Caco-2 (cell line): ENCODE measurements around the gene SH3RF1. TPM values are rescaled to one million over a fixed set of nuclear protein-coding genes. Genes with fewer than 3 reads are reported as not detected.

Source experiments
- BruUV-seq: library from RNA; stranded (reverse); fragments of 400-500 nt; replicated peaks from 2 replicates; lab custom pipeline; 2021; lab: Mats Ljungman, UMichigan
- CTCF ChIA-PET: fragments of 300-600 bp; sonication (Branson Sonifier 250); formaldehyde crosslinking; loops from one replicate; lab custom pipeline; 2022; ENCODE audit warnings: antibody characterized with exemption; lab: Charles Lee
- POLR2A ChIA-PET: fragments of 300-600 bp; sonication (Branson Sonifier 250); formaldehyde crosslinking; loops from one replicate; lab custom pipeline; 2022; ENCODE audit warnings: antibody characterized with exemption; lab: Charles Lee
- DNase-seq, 2 experiments: peaks; one replicate each; pipeline versions ENCODE4 v3.0.0 to v3.0.0-alpha.2; 2020 to 2022
- H3K27me3 ChIP-seq: replicated peaks from 2 replicates; pipeline ENCODE4 v1.6.0; 2011; ENCODE audit warnings: low read length; ENCODE audit not compliant: control insufficient read depth, insufficient read depth
- H3K36me3 ChIP-seq: 2 replicates; pipeline ENCODE4 v1.5.1; 2011; ENCODE audit warnings: low read length; ENCODE audit not compliant: control insufficient read depth, insufficient read depth
- H3K4me1 ChIP-seq: fragments of 250-450 bp; sonication (Bioruptor Pico); 2 replicates; pipeline ENCODE4 v1.5.1; 2020; ENCODE audit warnings: mild to moderate bottlenecking
- H3K4me3 ChIP-seq: 2 replicates; pipeline ENCODE4 v1.5.1; 2011; ENCODE audit warnings: low read depth, mild to moderate bottlenecking, control low read depth, low read length
- H3K9me3 ChIP-seq: fragments of 250-450 bp; sonication (Bioruptor Pico); 2 replicates; pipeline ENCODE4 v1.5.1; 2020; ENCODE audit warnings: mild to moderate bottlenecking, moderate library complexity
- H3K27ac Mint-ChIP-seq: one replicate; pipeline ENCODE4 v1.8.0; 2022; ENCODE audit warnings: mixed read lengths; ENCODE audit not compliant: unreplicated experiment
- H3K27me3 Mint-ChIP-seq: one replicate; pipeline ENCODE4 v1.8.0; 2022; ENCODE audit warnings: mixed read lengths; ENCODE audit not compliant: insufficient read depth, unreplicated experiment
- H3K36me3 Mint-ChIP-seq: one replicate; pipeline ENCODE4 v1.8.0; 2022; ENCODE audit warnings: mild to moderate bottlenecking, mixed read lengths; ENCODE audit not compliant: insufficient read depth, unreplicated experiment
- H3K4me1 Mint-ChIP-seq: one replicate; pipeline ENCODE4 v1.8.0; 2022; ENCODE audit warnings: low read depth, mixed read lengths; ENCODE audit not compliant: unreplicated experiment
- H3K4me3 Mint-ChIP-seq: one replicate; pipeline ENCODE4 v1.8.0; 2022; ENCODE audit warnings: mild to moderate bottlenecking, moderate library complexity, mixed read lengths; ENCODE audit not compliant: unreplicated experiment
- H3K9me3 Mint-ChIP-seq: one replicate; pipeline ENCODE4 v1.8.0; 2022; ENCODE audit warnings: mixed read lengths; ENCODE audit not compliant: unreplicated experiment
- CTCF ChIP-seq, 2 experiments: fragments of 200-600 bp in 1 of 2; IDR thresholded peaks; 1 replicate in 1 of 2; 2 replicates in 1 of 2; pipeline versions ENCODE4 v1.5.1 to v1.8.0; 2011 to 2022; ENCODE audit warnings: antibody characterized with exemption in 1 of 2, control low read depth in 1 of 2, inconsistent platforms in 1 of 2, low read depth in 1 of 2, low read length in 1 of 2, mild to moderate bottlenecking in 1 of 2, moderate library complexity in 1 of 2; ENCODE audit not compliant: insufficient read depth in 1 of 2, severe bottlenecking in 1 of 2, unreplicated experiment in 1 of 2
- intact Hi-C: fragments of 100-400 bp; cut with micrococcal nuclease; formaldehyde crosslinking; loops from one replicate; pipeline ENCODE4 v1.10.0; 2022; ENCODE audit not compliant: unreplicated experiment
- total RNA-seq: library from RNA; stranded (reverse); gene quantifications from 2 replicates; pipeline ENCODE4 v1.2.3, GENCODE V29; 2022

The SH3RF1 gene
- total RNA-seq, 1 experiment from 2014 or later, result 25.1 TPM

- intact Hi-C loops, result loop anchor here (5.0 kb wide), 1 partner anchor 118 kb away; the partner anchor contains the start of gene SH3RF1
- Mint-ChIP-seq H3K27ac (peak overlapping the region; percentile 56), H3K9me3 (no peaks in the 10 kb centered on the region), H3K4me1 (peaks cover 28% of the 10 kb centered on the region), H3K27me3 (no peaks in the 10 kb centered on the region), H3K36me3 (peaks cover 63% of the 10 kb centered on the region), H3K4me3 (no peak overlapping the region)
- peaks cover 2% of the 10 kb centered on the region; the same call in 1 of the 2 replicates for H3K36me3 ChIP-seq
- CTCF ChIA-PET, result no interaction called here
- peaks cover 47% of the 10 kb centered on the region for H3K4me1 ChIP-seq
- POLR2A ChIA-PET, result no interaction called here
- no peak overlapping the region for H3K4me3 ChIP-seq
- H3K9me3 ChIP-seq, result no peaks in the 10 kb centered on the region
- no peaks in the 10 kb centered on the region for H3K27me3 ChIP-seq
- no peak for TF ChIP-seq CTCF (IDR thresholded peaks at IDR 0.05; ENCODE audit: insufficient read depth in 1 of 2, low read depth in 1 of 2, low read length in 1 of 2, severe bottlenecking in 1 of 2, unreplicated experiment in 1 of 2)
- DNase-seq, result no peak
- no TSS peak for BruUV-seq
Measured at GRCh38 chr4:169154121-169154520, 116.6 kb downstream of the SH3RF1 start.

- BruUV-seq, result no TSS peak
- Histone ChIP-seq H3K4me1 (peaks cover 47% of the 10 kb centered on the region), H3K36me3 (peaks cover 2% of the 10 kb centered on the region; the same call in 1 of the 2 replicates), H3K27me3 (no peaks in the 10 kb centered on the region), H3K9me3 (no peaks in the 10 kb centered on the region), H3K4me3 (no peak overlapping the region)
- Mint-ChIP-seq H3K36me3 (peaks cover 63% of the 10 kb centered on the region), H3K4me3 (no peak overlapping the region), H3K9me3 (no peaks in the 10 kb centered on the region), H3K27me3 (no peaks in the 10 kb centered on the region), H3K4me1 (peaks cover 24% of the 10 kb centered on the region), H3K27ac (no peak overlapping the region)
- TF ChIP-seq CTCF (IDR thresholded peaks at IDR 0.05; ENCODE audit: insufficient read depth in 1 of 2, low read depth in 1 of 2, low read length in 1 of 2, severe bottlenecking in 1 of 2, unreplicated experiment in 1 of 2), result no peak
- ChIA-PET POLR2A (no interaction called here), CTCF (interaction anchor here (0.6 kb wide), 1 partner anchor 330 kb away, joined by 3 read pairs; no protein-coding TSS in a partner anchor)
- DNase-seq, result no peak
- intact Hi-C loops, result loop anchor here (5.0 kb wide), 1 partner anchor 119 kb away; the partner anchor contains the start of gene SH3RF1
Measured at GRCh38 chr4:169153481-169154087, 117.2 kb downstream of the SH3RF1 start.

- Histone ChIP-seq H3K4me3 (no peak overlapping the region), H3K27me3 (no peaks in the 10 kb centered on the region), H3K9me3 (no peaks in the 10 kb centered on the region), H3K36me3 (peaks cover 2% of the 10 kb centered on the region; the same call in 1 of the 2 replicates), H3K4me1 (peaks cover 44% of the 10 kb centered on the region)
- H3K27me3 Mint-ChIP-seq, result no peaks in the 10 kb centered on the region
- DNase-seq, result no peak
- CTCF ChIA-PET, result interaction anchor here (0.6 kb wide), 1 partner anchor 34 kb away, joined by 3 read pairs; no protein-coding TSS in a partner anchor
- H3K36me3 Mint-ChIP-seq, result peaks cover 59% of the 10 kb centered on the region
- no peak for TF ChIP-seq CTCF (IDR thresholded peaks at IDR 0.05; ENCODE audit: insufficient read depth in 1 of 2, low read depth in 1 of 2, low read length in 1 of 2, severe bottlenecking in 1 of 2, unreplicated experiment in 1 of 2)
- no TSS peak for BruUV-seq
- POLR2A ChIA-PET, result no interaction called here
- H3K4me1 Mint-ChIP-seq, result peaks cover 19% of the 10 kb centered on the region
- H3K27ac Mint-ChIP-seq, result peak overlapping the region; percentile 74
- H3K9me3 Mint-ChIP-seq, result no peaks in the 10 kb centered on the region
- no peak overlapping the region for H3K4me3 Mint-ChIP-seq
- intact Hi-C loops, result loop anchor here (5.0 kb wide), 1 partner anchor 119 kb away; the partner anchor contains the start of gene SH3RF1
Measured at GRCh38 chr4:169152899-169153298, 117.9 kb downstream of the SH3RF1 start.
